ENCODE data around the gene ABO.
"Not testable (repeated sequence)": the region's sequence is repeated elsewhere in the genome, so short reads cannot be mapped to it uniquely, and the experiment has no call there.

Gene ABO

GRCh38 chr9:133239533-133240090 lies 35.4 kb downstream of the ABO start:
- no peak for DNase-seq

- no peak for DNase-seq
Measured at GRCh38 chr9:133238851-133239532, 36.0 kb downstream of the ABO start.

GRCh38 chr9:133238272-133238850 lies 36.6 kb downstream of the ABO start:
- DNase-seq = no peak

GRCh38 chr9:133237035-133237731 lies 37.8 kb downstream of the ABO start:
- DNase-seq = no peak

GRCh38 chr9:133236291-133237034 lies 38.5 kb downstream of the ABO start:
- DNase-seq = not testable (repeated sequence)

GRCh38 chr9:133235549-133236222 lies 39.3 kb downstream of the ABO start:
- no peak for DNase-seq

- DNase-seq = no peak
Measured at GRCh38 chr9:133234577-133235322, 40.3 kb downstream of the ABO start.

- no peak for DNase-seq
Measured at GRCh38 chr9:133233681-133234432, 41.1 kb downstream of the ABO start.

- DNase-seq = not testable (repeated sequence)
Measured at GRCh38 chr9:133231934-133232568, 43.0 kb downstream of the ABO start.

- DNase-seq = not testable (repeated sequence)
Measured at GRCh38 chr9:133230514-133230913, 44.5 kb downstream of the ABO start.

GRCh38 chr9:133230093-133230492 lies 44.9 kb downstream of the ABO start:
- no peak for DNase-seq

GRCh38 chr9:133228474-133229193 lies 46.4 kb downstream of the ABO start:
- not testable (repeated sequence) for DNase-seq

- DNase-seq = not testable (repeated sequence)
Measured at GRCh38 chr9:133227996-133228395, 47.0 kb downstream of the ABO start.

GRCh38 chr9:133227242-133227860 lies 47.6 kb downstream of the ABO start:
- no peak for DNase-seq

- DNase-seq = no peak
Measured at GRCh38 chr9:133226219-133227171, 48.5 kb downstream of the ABO start.

GRCh38 chr9:133225171-133226011 lies 49.6 kb downstream of the ABO start:
- DNase-seq = no peak

- no peak for DNase-seq
Measured at GRCh38 chr9:133224762-133225161, 50.2 kb downstream of the ABO start.
